Sciatic nerve (tissue), 2 donors: ENCODE results near the gene STEAP1B. TPM values are rescaled to one million over a fixed set of nuclear protein-coding genes. Genes with fewer than 3 reads are reported as not detected.
A peak's percentile ranks its signal among the peaks of the same experiment; 100 is the strongest.
"Not testable (repeated sequence)": the region's sequence is repeated elsewhere in the genome, so short reads cannot be mapped to it uniquely, and the experiment has no call there.

Source experiments
- ATAC-seq: fragments of 200-7000 bp; cut with Tn5 transposase; one replicate; pipeline ENCODE4 v1.9.1; 2020; ENCODE audit warnings: mild to moderate bottlenecking, moderate library complexity
- DNase-seq: peaks from one replicate; pipeline ENCODE4 v3.0.0-alpha.2; 2020; ENCODE audit warnings: low spot score
- intact Hi-C: fragments of 100-400 bp; cut with DNase I; formaldehyde crosslinking; loops from one replicate; pipeline ENCODE4 v1.14.2; 2022
- total RNA-seq: library from RNA; stranded (reverse); fragmentation: NEBNext Ultra II Directional; extraction: Animal tissue kit (Norgen Biotek cat#: 25700); gene quantifications from one replicate; pipeline ENCODE4 v1.2.1, GENCODE V29; 2021
- donor health status: DM: no; HTN: no; CAD: no.
- donor health status: DM: no; HTN: no; CAD: no.

STEAP1B gene
- total RNA-seq, 1 donor from 2014 or later: 11.6 TPM

- intact Hi-C loops: no loop called here
- ATAC-seq (no peak), DNase-seq (no peak)
These were observed 30.4 kb downstream of the STEAP1B start for GRCh38 chr7:22469371-22470143.

- DNase-seq (no peak), ATAC-seq (no peak)
- intact Hi-C loops: no loop called here
These were observed 31.4 kb downstream of the STEAP1B start for GRCh38 chr7:22468609-22469008.

GRCh38 chr7:22464299-22464698 is 35.7 kb downstream of the STEAP1B start:
- intact Hi-C loops: no loop called here
- DNase-seq (no peak), ATAC-seq (no peak)

- ATAC-seq (no peak), DNase-seq (no peak)
- intact Hi-C loops: no loop called here
These were observed 39.5 kb downstream of the STEAP1B start for GRCh38 chr7:22460363-22460988.

GRCh38 chr7:22457471-22457870 is 42.5 kb downstream of the STEAP1B start:
- intact Hi-C loops: no loop called here
- DNase-seq (no peak), ATAC-seq (no peak)

GRCh38 chr7:22454446-22454845 is 45.5 kb downstream of the STEAP1B start:
- no peak for ATAC-seq
- no peak for DNase-seq
- intact Hi-C loops: no loop called here

- no peak for DNase-seq
- intact Hi-C loops: no loop called here
- no peak for ATAC-seq
These were observed 46.9 kb downstream of the STEAP1B start for GRCh38 chr7:22452960-22453558.

- DNase-seq: peak; percentile 66
- peak; percentile 51 for ATAC-seq
- intact Hi-C loops: no loop called here
These were observed 47.6 kb downstream of the STEAP1B start for GRCh38 chr7:22452142-22452959.

GRCh38 chr7:22450013-22450412 is 50.0 kb downstream of the STEAP1B start:
- ATAC-seq, DNase-seq, intact Hi-C loops: not testable (repeated sequence)

GRCh38 chr7:22447762-22448161 is 52.2 kb downstream of the STEAP1B start:
- intact Hi-C loops: no loop called here
- no peak for ATAC-seq
- no peak for DNase-seq

- intact Hi-C loops: no loop called here
- no peak for ATAC-seq
- no peak for DNase-seq
These were observed 53.0 kb downstream of the STEAP1B start for GRCh38 chr7:22447008-22447407.

- intact Hi-C loops: no loop called here
- ATAC-seq: no peak
- no peak for DNase-seq
These were observed 54.1 kb downstream of the STEAP1B start for GRCh38 chr7:22445853-22446252.

- intact Hi-C loops: no loop called here
- ATAC-seq (peak; percentile 83), DNase-seq (peak; percentile 65)
These were observed 54.7 kb downstream of the STEAP1B start for GRCh38 chr7:22445140-22445743.

- DNase-seq (no peak), ATAC-seq (peak; percentile 9)
- intact Hi-C loops: no loop called here
These were observed 55.6 kb downstream of the STEAP1B start for GRCh38 chr7:22444181-22444971.

- ATAC-seq (peak; percentile 23), DNase-seq (no peak)
- intact Hi-C loops: no loop called here
These were observed 56.4 kb downstream of the STEAP1B start for GRCh38 chr7:22443370-22444180.

GRCh38 chr7:22442882-22443369 is 57.1 kb downstream of the STEAP1B start:
- DNase-seq (no peak), ATAC-seq (no peak)
- intact Hi-C loops: no loop called here

GRCh38 chr7:22442187-22442881 is 57.7 kb downstream of the STEAP1B start:
- DNase-seq: no peak
- intact Hi-C loops: no loop called here
- no peak for ATAC-seq
